GM18505 (cell line): ENCODE results near the gene PRKAG2.
"Not testable (repeated sequence)": the region's sequence is repeated elsewhere in the genome, so short reads cannot be mapped to it uniquely, and the experiment has no call there.

Experiments
- ATAC-seq: cut with Tn5 transposase; IDR thresholded peaks from one replicate; pipeline ENCODE4 v1.9.1; 2021; ENCODE audit not compliant: unreplicated experiment
- POLR2A ChIP-seq: IDR thresholded peaks from 4 replicates; pipeline ENCODE4 v1.6.1; 2011; ENCODE audit warnings: borderline replicate concordance; ENCODE audit not compliant: insufficient read depth, insufficient read length; ENCODE audit errors: extremely low read depth

Gene PRKAG2

DNA sequence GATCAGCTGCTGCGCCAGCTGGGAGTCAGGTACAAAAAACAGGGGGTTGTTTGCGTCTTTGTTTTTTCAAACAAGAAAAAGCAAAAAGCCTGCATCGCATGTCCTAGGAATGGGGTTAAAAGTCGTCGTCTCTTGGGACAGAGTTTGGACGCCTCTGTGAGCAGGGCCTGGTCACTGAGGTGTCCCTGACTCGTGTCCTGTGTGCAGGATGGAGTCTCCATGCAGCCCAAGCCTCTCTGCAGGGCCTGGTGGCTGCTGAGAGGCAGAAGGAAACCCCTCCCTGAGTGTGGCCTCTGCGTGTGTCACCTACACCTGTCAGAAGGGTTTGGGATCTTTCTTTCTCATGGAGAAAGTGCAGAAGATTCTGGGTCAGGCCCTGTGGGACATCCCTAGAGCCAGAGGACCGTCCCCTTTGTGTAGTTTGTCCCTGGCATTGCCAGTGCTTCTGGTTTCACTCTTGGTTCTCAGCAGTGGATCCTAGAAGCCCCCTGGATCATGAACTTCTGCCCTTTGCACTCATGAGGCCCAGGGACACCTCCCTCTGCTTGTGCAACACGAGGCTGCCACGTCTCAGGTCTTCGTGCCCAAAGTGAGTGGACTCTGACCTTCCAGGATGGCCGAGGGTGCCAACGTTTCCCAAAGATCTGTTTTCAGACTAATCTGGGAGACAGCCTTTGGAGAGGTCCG, 75.0 kb downstream of the PRKAG2 start:
- TF ChIP-seq POLR2A = no peak
- no peak for ATAC-seq

DNA sequence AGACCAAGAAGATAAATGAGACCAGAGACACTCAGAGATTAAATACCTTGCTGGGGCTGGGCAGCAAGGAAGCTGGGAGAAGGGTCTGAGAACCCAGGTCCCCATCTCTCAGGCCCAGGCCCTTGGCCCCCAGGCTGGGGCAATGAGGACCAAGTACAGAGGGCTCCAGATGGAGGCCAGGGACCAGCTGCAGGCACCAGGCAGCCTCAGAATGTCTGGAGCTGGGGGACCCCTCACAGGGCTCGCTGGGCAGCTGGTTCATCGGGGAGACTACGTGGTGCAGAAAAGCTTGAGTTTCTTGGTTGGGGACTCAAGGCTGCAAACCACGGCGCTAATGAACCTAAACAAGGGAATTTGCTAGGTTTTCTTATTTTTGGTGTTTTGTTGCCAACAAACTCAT, 75.6 kb downstream of the PRKAG2 start:
- ATAC-seq = no peak
- no peak for TF ChIP-seq POLR2A

- TF ChIP-seq POLR2A = no peak
- ATAC-seq = no peak
Observed at GRCh38 chr7:151800861-151801260, 76.1 kb downstream of the PRKAG2 start.

GRCh38 chr7:151800391-151800790, 76.5 kb downstream of the PRKAG2 start:
- TF ChIP-seq POLR2A = no peak
- ATAC-seq = no peak

GRCh38 chr7:151799506-151799905, 77.4 kb downstream of the PRKAG2 start:
- ATAC-seq = no peak
- no peak for TF ChIP-seq POLR2A

DNA sequence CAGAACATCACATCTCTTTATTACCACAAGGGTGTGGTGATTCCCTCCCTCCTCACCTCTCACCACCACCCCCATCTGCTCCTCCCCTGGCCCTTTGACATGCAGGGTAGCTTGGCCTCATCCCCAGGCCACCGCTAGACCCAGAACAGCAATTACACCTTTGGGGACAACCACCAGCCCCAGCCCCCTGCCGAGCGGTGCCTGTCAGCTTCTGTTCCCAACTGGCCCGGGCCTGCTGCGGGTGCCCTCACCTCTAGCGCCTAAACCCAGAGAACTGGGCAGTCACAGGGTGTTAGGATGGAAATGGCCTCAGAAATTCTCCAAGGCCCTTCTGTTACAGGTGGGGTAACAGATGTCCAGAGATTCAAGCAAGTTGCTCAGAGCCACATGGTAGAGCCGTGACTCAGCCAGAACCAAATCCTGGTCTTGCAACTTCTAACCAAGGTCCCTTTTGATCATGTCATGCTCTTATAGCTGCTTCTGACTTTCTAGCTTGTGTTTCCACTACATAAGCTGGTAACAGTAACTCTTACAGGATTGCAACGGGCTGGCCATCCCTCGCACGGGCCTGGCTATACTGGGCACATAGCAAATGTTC, 78.0 kb downstream of the PRKAG2 start:
- no peak for TF ChIP-seq POLR2A
- ATAC-seq = no peak

DNA sequence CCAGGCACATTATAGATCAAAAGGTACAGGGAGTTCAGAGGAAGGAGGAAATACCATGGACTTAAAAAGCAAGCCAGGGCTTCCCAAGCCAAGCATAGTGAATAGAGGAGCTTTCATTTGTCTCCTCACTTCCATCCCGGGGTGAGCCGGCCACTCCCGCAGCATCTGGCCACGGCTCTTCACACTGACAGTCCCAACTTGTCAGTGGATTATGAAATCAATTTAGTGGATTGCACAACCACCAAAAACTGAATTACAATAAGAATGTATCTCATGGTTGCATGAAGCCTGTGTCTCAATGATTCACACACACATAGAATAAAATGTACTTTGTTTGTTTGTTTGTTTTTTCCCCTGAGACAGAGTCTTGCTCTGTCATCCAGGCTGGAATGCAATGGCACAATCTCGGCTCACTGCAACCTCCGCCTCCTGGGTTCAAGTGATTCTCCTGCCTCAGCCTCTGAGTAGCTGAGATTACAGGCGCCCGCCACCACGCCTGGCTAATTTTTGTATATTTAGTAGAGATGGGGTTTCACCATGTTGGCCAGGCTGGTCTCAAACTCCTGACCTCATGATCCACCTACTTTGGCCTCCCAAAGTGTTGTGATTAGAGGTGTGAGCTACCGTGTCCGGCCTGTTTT, 79.1 kb downstream of the PRKAG2 start:
- not testable (repeated sequence) for ATAC-seq

- no peak for TF ChIP-seq POLR2A
- no peak for ATAC-seq
Observed at GRCh38 chr7:151796871-151797537, 79.9 kb downstream of the PRKAG2 start.

DNA sequence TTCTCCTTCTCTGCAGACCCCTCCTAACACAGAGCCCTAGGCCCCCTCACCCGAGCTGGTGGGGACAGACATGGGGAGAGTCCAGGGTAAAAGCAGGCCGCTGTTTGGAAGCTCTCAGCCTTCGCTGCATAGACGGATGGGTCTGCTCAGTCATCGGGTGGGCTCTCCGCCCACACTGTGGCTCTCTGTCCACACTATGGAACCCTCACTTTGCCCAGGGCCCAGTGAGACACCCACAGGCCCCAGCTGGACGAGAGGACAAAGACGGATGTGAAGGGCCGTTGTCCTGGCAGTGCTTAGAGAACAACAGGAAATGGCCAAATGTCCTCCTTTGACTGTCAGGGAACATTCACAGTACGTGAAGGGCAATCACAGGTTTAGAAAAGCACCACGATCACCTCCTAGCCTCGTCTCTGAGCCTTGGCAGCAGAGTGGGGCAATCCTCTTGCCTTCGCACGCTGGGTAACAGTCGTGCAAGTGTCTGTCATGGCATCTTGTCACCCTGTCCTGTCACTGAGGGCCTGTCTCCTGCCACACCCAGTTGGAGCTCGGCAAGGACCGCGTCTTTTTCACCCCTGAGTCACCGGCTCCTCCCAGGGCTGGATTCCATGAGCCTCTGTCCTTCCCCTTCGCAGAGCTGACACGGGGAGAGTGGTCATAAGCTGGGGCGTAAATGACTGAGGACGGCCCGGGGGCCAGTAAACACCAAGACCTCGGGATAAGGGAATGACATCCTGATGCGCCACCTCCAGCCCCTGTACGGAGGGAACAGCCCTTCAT, 80.6 kb downstream of the PRKAG2 start:
- no peak for ATAC-seq
- TF ChIP-seq POLR2A = no peak

GRCh38 chr7:151795168-151795811, 81.6 kb downstream of the PRKAG2 start:
- no peak for ATAC-seq
- TF ChIP-seq POLR2A = no peak

GRCh38 chr7:151794508-151795167, 82.3 kb downstream of the PRKAG2 start:
- no peak for ATAC-seq

DNA sequence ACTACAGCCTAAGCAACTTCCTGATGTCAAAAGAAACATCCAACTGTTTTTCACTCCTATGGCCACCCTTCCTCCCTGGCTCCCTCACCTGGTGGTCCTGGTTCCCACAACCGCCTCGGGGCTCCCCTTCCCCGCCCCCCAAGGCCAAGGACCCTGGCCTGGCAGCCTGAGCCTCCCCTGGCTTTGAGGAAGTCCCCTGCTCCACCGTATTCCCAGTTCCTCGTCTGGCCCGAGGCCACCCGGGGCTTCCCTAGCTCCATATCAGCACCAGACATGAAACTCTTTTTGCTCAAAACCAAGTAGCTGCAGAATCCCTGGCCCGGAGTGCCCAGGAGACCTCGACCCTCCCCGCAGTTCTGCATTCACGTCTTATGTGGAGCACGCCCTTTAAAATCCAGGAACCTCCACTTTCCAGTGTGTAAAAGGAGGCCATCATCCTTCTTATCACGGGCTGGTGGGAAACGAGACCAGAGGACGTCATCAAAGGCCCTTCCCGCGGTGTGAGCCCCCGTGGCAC, 82.9 kb downstream of the PRKAG2 start:
- TF ChIP-seq POLR2A = no peak
- ATAC-seq = no peak

More at GRCh38 chr7:151794508-151795167, 82.3 kb downstream of the PRKAG2 start:
- no peak for TF ChIP-seq POLR2A
